PC-3 (cell line): ENCODE results near the gene FAM221B. TPM values are rescaled to one million over a fixed set of nuclear protein-coding genes. Genes with fewer than 3 reads are reported as not detected.

Source experiments
- ATAC-seq: fragments of 200-7000 bp; cut with Tn5 transposase; 2 replicates; pipeline ENCODE4 v1.9.1; 2020; ENCODE audit warnings: mild to moderate bottlenecking, moderate library complexity
- BruUV-seq: library from RNA; stranded (reverse); fragments of 400-500 nt; replicated peaks from 2 replicates; lab custom pipeline; 2021; lab: Mats Ljungman, UMichigan
- CTCF ChIA-PET: fragments of 300-600 bp; sonication (Branson Sonifier 250); formaldehyde crosslinking; loops from one replicate; lab custom pipeline; 2022; ENCODE audit warnings: antibody characterized with exemption; lab: Charles Lee
- POLR2A ChIA-PET: fragments of 300-600 bp; sonication (Branson Sonifier 250); formaldehyde crosslinking; loops from one replicate; lab custom pipeline; 2022; ENCODE audit warnings: antibody characterized with exemption; ENCODE audit not compliant: unreplicated experiment; lab: Charles Lee
- DNase-seq: peaks from one replicate; pipeline ENCODE4 v3.0.0-alpha.2; 2015
- H2AFZ ChIP-seq: fragments of 300-600 bp; sonication (generic); 2 replicates; pipeline ENCODE4 v1.6.0; 2016; ENCODE audit warnings: antibody characterized with exemption, low read length
- H3F3A ChIP-seq: fragments of 300-600 bp; sonication (generic); one replicate; pipeline ENCODE4 v1.6.0; 2017; ENCODE audit warnings: antibody characterized with exemption, low read length, control low read depth, mild to moderate bottlenecking; ENCODE audit not compliant: unreplicated experiment
- H3K27ac ChIP-seq: fragments of 300-600 bp; sonication (generic); 2 replicates; pipeline ENCODE4 v1.5.1; 2016; ENCODE audit warnings: mild to moderate bottlenecking, low read length
- H3K27me3 ChIP-seq: fragments of 300-600 bp; sonication (generic); 2 replicates; pipeline ENCODE4 v1.6.1; 2016; ENCODE audit warnings: low read length, mixed read lengths
- H3K36me3 ChIP-seq: fragments of 300-600 bp; sonication (generic); 2 replicates; pipeline ENCODE4 v1.6.1; 2016; ENCODE audit warnings: low read depth, mixed run types, low read length, mixed read lengths
- H3K4me1 ChIP-seq: fragments of 300-600 bp; sonication (generic); 2 replicates; pipeline ENCODE4 v1.5.1; 2016; ENCODE audit warnings: low read length; ENCODE audit not compliant: insufficient read depth
- H3K4me2 ChIP-seq: fragments of 300-600 bp; sonication (generic); 2 replicates; pipeline ENCODE4 v1.6.0; 2016; ENCODE audit warnings: low read length
- H3K4me3 ChIP-seq: fragments of 300-600 bp; sonication (generic); 2 replicates; pipeline ENCODE4 v1.5.1; 2016; ENCODE audit warnings: mild to moderate bottlenecking, low read length, mixed read lengths
- H3K79me2 ChIP-seq: fragments of 300-600 bp; sonication (generic); 2 replicates; pipeline ENCODE4 v1.6.1; 2017; ENCODE audit warnings: low read length, mixed read lengths
- H3K9ac ChIP-seq: fragments of 300-600 bp; sonication (generic); 2 replicates; pipeline ENCODE4 v1.6.0; 2016; ENCODE audit warnings: mild to moderate bottlenecking, low read length
- H3K9me2 ChIP-seq: fragments of 300-600 bp; sonication (generic); replicated peaks from 2 replicates; pipeline ENCODE4 v1.6.1; 2016; ENCODE audit warnings: mixed run types, low read length, mixed read lengths
- H3K9me3 ChIP-seq: fragments of 300-600 bp; sonication (generic); 2 replicates; pipeline ENCODE4 v1.6.1; 2016; ENCODE audit warnings: low read length, mixed read lengths
- H4K20me1 ChIP-seq: fragments of 300-600 bp; sonication (generic); 2 replicates; pipeline ENCODE4 v1.6.1; 2016; ENCODE audit warnings: low read length, mixed read lengths
- CTCF ChIP-seq: fragments of 300-600 bp; sonication (generic); conservative IDR thresholded peaks from 2 replicates; pipeline ENCODE4 v1.5.1; 2017; ENCODE audit warnings: antibody characterized with exemption, low read depth, mild to moderate bottlenecking, low read length
- EZH2 ChIP-seq: fragments of 300-600 bp; sonication (generic); IDR thresholded peaks from one replicate; pipeline ENCODE4 v1.6.1; 2017; ENCODE audit warnings: antibody characterized with exemption, mild to moderate bottlenecking, low read length; ENCODE audit not compliant: unreplicated experiment
- EZH2phosphoT487 ChIP-seq: fragments of 300-600 bp; sonication (generic); IDR thresholded peaks from 2 replicates; pipeline ENCODE4 v1.6.1; 2018; ENCODE audit warnings: mild to moderate bottlenecking, antibody characterized with exemption, low read length, borderline replicate concordance
- intact Hi-C: fragments of 100-400 bp; cut with micrococcal nuclease; formaldehyde crosslinking; loops from 2 replicates; pipeline ENCODE4 v1.9.0; 2023
- total RNA-seq: library from RNA; depleted of rRNA; stranded (reverse); fragments of >200 nt; gene quantifications from 2 replicates; pipeline ENCODE4 v1.2.3, GENCODE V29; 2014

FAM221B gene
- total RNA-seq, 1 experiment from 2014 or later = not detected

GRCh38 chr9:35810122-35810521 lies 18.4 kb downstream of the FAM221B start:
- Histone ChIP-seq H2AFZ (no peak overlapping the region), H4K20me1 (no peaks in the 10 kb centered on the region), H3K9me3 (no peaks in the 10 kb centered on the region), H3K4me2 (no peak overlapping the region), H3K9ac (no peak overlapping the region), H3K4me3 (no peak overlapping the region), H3K79me2 (peaks cover 9% of the 10 kb centered on the region), H3K9me2 (no peaks in the 10 kb centered on the region), H3F3A (no peaks in the 10 kb centered on the region), H3K27me3 (no peaks in the 10 kb centered on the region), H3K4me1 (peaks cover 14% of the 10 kb centered on the region; the same call in 1 of the 2 replicates), H3K27ac (no peak overlapping the region), H3K36me3 (no peaks in the 10 kb centered on the region)
- intact Hi-C loops = no loop called here
- no peak for DNase-seq
- no peak for ATAC-seq
- no peak for TF ChIP-seq EZH2
- no peak for TF ChIP-seq CTCF
- no peak for TF ChIP-seq EZH2phosphoT487
- ChIA-PET POLR2A (no interaction called here), CTCF (interaction anchor here (0.5 kb wide), 1 partner anchor 355 kb away, joined by 4 read pairs; no protein-coding TSS in a partner anchor)
- no TSS peak for BruUV-seq

DNA sequence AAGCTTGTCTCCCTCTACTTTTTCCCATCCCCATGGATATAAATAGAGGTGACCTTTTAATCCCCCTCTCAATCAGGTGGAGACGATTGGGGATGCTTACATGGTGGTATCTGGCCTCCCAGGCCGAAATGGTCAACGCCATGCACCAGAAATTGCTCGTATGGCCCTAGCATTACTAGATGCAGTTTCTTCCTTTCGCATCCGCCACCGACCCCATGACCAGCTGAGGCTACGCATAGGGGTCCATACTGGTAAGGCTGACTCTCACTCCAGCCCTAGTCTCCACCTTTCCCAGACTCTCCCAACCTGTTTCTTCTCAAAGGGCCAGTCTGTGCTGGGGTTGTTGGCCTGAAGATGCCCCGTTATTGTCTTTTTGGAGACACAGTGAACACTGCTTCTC lies 20.1 kb downstream of the FAM221B start:
- H4K20me1 ChIP-seq = no peaks in the 10 kb centered on the region
- H3K27me3 ChIP-seq = no peaks in the 10 kb centered on the region
- H3K4me3 ChIP-seq = no peak overlapping the region
- ATAC-seq (no peak), DNase-seq (no peak)
- intact Hi-C loops = no loop called here
- no peak overlapping the region for H3K4me2 ChIP-seq
- 0 out of 2 replicates have a peak, but pooled peaks cover 6% of the 10 kb centered on the region for H3K4me1 ChIP-seq
- H2AFZ ChIP-seq = no peak overlapping the region
- H3K79me2 ChIP-seq = no peaks in the 10 kb centered on the region
- no peak overlapping the region for H3K9ac ChIP-seq
- BruUV-seq = no TSS peak
- H3K36me3 ChIP-seq = no peaks in the 10 kb centered on the region
- ChIA-PET POLR2A (no interaction called here), CTCF (no interaction called here)
- no peak overlapping the region for H3K27ac ChIP-seq
- H3K9me2 ChIP-seq = no peaks in the 10 kb centered on the region
- H3F3A ChIP-seq = no peaks in the 10 kb centered on the region
- no peak for TF ChIP-seq CTCF
- TF ChIP-seq EZH2 = no peak
- H3K9me3 ChIP-seq = no peaks in the 10 kb centered on the region

DNA sequence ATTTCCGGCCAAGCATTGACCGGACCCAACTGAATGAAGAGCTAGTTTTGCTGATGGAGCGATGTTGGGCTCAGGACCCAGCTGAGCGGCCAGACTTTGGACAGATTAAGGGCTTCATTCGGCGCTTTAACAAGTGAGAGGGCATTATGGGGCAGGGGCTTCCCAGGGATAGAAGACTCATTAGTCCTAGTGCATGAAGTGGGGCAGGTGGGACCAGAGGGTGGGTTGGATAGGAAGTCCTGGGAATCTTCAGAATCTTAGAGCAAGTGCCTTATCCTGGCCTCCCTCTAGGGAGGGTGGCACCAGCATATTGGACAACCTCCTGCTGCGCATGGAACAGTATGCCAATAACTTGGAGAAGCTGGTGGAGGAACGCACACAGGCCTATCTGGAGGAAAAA lies 22.4 kb downstream of the FAM221B start:
- no peaks in the 10 kb centered on the region for H3K9me2 ChIP-seq
- no peaks in the 10 kb centered on the region for H3K27me3 ChIP-seq
- no peak overlapping the region for H3K9ac ChIP-seq
- no peak overlapping the region for H3K27ac ChIP-seq
- H3K79me2 ChIP-seq = no peaks in the 10 kb centered on the region
- ATAC-seq (no peak), DNase-seq (no peak)
- TF ChIP-seq EZH2phosphoT487 (no peak), EZH2 (no peak), CTCF (no peak)
- no peak overlapping the region for H3K4me3 ChIP-seq
- CTCF ChIA-PET = no interaction called here
- H3K4me1 ChIP-seq = no peaks in the 10 kb centered on the region
- POLR2A ChIA-PET = no interaction called here
- no peaks in the 10 kb centered on the region for H3K9me3 ChIP-seq
- no peaks in the 10 kb centered on the region for H3F3A ChIP-seq
- no TSS peak for BruUV-seq
- H3K36me3 ChIP-seq = no peaks in the 10 kb centered on the region
- intact Hi-C loops = no loop called here
- no peak overlapping the region for H2AFZ ChIP-seq
- no peak overlapping the region for H3K4me2 ChIP-seq
- H4K20me1 ChIP-seq = no peaks in the 10 kb centered on the region
